H1 (cell line): ENCODE measurements around the gene POLH. TPM values are rescaled to one million over a fixed set of nuclear protein-coding genes. Genes with fewer than 3 reads are reported as not detected.

ENCODE experiments used
- CTCF ChIA-PET: fragments of 300-600 bp; sonication (Branson Sonifier 250); formaldehyde crosslinking; loops from one replicate; lab custom pipeline; 2021; ENCODE audit not compliant: partially characterized antibody; lab: Charles Lee
- POLR2A ChIA-PET: fragments of 300-600 bp; sonication (Branson Sonifier 250); formaldehyde crosslinking; loops from one replicate; lab custom pipeline; 2021; ENCODE audit warnings: inconsistent platforms; ENCODE audit not compliant: partially characterized antibody; lab: Charles Lee
- DNase-seq, 2 experiments: peaks; one replicate each; pipeline versions ENCODE4 v3.0.0 to v3.0.0-alpha.2; 2010 to 2022; ENCODE audit warnings: low spot score in 2 of 2, low read depth in 1 of 2, mixed read lengths in 1 of 2
- FAIRE-seq: peaks from 2 replicates; lab custom pipeline; 2011; peaks lifted over from hg19 to GRCh38; lab: Jason Lieb, UNC
- H2AFZ ChIP-seq: 2 replicates; pipeline ENCODE4 v1.8.1; 2012; ENCODE audit warnings: low read length, inconsistent platforms
- H2AK5ac ChIP-seq: 2 replicates; pipeline ENCODE4 v1.6.1; 2013; ENCODE audit warnings: low read depth, low read length
- H2BK120ac ChIP-seq: replicated peaks from 2 replicates; pipeline ENCODE3; 2013; ENCODE audit warnings: low read depth, low read length, inconsistent platforms
- H2BK12ac ChIP-seq: 2 replicates; pipeline ENCODE4 v1.6.1; 2013; ENCODE audit warnings: low read depth, low read length
- H2BK15ac ChIP-seq: 2 replicates; pipeline ENCODE4 v1.6.1; 2013; ENCODE audit warnings: low read length
- H2BK20ac ChIP-seq: 2 replicates; pipeline ENCODE4 v1.6.1; 2013; ENCODE audit warnings: low read length
- H2BK5ac ChIP-seq: 2 replicates; pipeline ENCODE4 v1.6.1; 2013; ENCODE audit warnings: low read depth, low read length
- H3K14ac ChIP-seq: 2 replicates; pipeline ENCODE4 v1.6.1; 2013; ENCODE audit warnings: inconsistent platforms; ENCODE audit not compliant: insufficient read length
- H3K18ac ChIP-seq: 2 replicates; pipeline ENCODE4 v1.6.1; 2013; ENCODE audit warnings: low read length; ENCODE audit errors: extremely low read depth
- H3K23ac ChIP-seq: 2 replicates; pipeline ENCODE4 v1.6.1; 2013; ENCODE audit warnings: inconsistent platforms; ENCODE audit not compliant: insufficient read length
- H3K23me2 ChIP-seq: 2 replicates; pipeline ENCODE4 v1.6.1; 2013; ENCODE audit warnings: low read depth, low read length
- H3K27ac ChIP-seq: 2 replicates; pipeline ENCODE4 v1.6.1; 2011; ENCODE audit warnings: low read depth, low read length, inconsistent platforms
- H3K27me3 ChIP-seq, 4 experiments: replicated peaks in 1 of 4; 1 replicate in 1 of 4; 2 replicates in 3 of 4; pipeline versions ENCODE4 v1.6.1 to v1.8.1; 2011 to 2013; ENCODE audit warnings: low read length in 3 of 4, mild to moderate bottlenecking in 3 of 4, inconsistent platforms in 2 of 4, mixed read lengths in 2 of 4, moderate library complexity in 1 of 4; ENCODE audit not compliant: control insufficient read depth in 3 of 4, insufficient read depth in 3 of 4; ENCODE audit errors: extremely low read depth in 1 of 4
- H3K36me3 ChIP-seq, 4 experiments: 2 replicates each; pipeline versions ENCODE4 v1.6.1 to v1.8.1; 2011 to 2013; ENCODE audit warnings: mild to moderate bottlenecking in 4 of 4, low read length in 3 of 4, moderate library complexity in 2 of 4, control low read depth in 1 of 4, inconsistent platforms in 1 of 4; ENCODE audit not compliant: insufficient read depth in 4 of 4, control insufficient read depth in 2 of 4
- H3K4ac ChIP-seq: replicated peaks from 2 replicates; pipeline ENCODE3; 2013; ENCODE audit warnings: low read length, low read depth, mixed read lengths, inconsistent platforms; ENCODE audit not compliant: insufficient read length
- H3K4me1 ChIP-seq, 4 experiments: replicated peaks in 1 of 4; 1 replicate in 1 of 4; 2 replicates in 3 of 4; pipeline versions ENCODE4 v1.6.1 to v1.8.1; 2011 to 2013; ENCODE audit warnings: low read length in 3 of 4, inconsistent platforms in 2 of 4, mixed read lengths in 1 of 4; ENCODE audit not compliant: insufficient read depth in 4 of 4, control insufficient read depth in 3 of 4
- H3K4me2 ChIP-seq, 2 experiments: 2 replicates each; pipeline versions ENCODE4 v1.6.1 to v1.8.1; 2011 to 2013; ENCODE audit warnings: low read depth in 2 of 2, low read length in 2 of 2, control low read depth in 1 of 2, inconsistent platforms in 1 of 2, mild to moderate bottlenecking in 1 of 2; ENCODE audit not compliant: insufficient read depth in 1 of 2
- H3K4me3 ChIP-seq, 4 experiments: fragments of 200-600, 300-600 bp in 1 of 4; sonication (generic), shearing (Covaris generic), sonication (Bioruptor Twin) in 1 of 4; 2 replicates each; pipeline versions ENCODE4 v1.5.1 to v1.8.1; 2011 to 2016; ENCODE audit warnings: low read length in 4 of 4, low read depth in 3 of 4, control low read depth in 2 of 4, inconsistent platforms in 2 of 4, mild to moderate bottlenecking in 2 of 4, mixed read lengths in 1 of 4, moderate library complexity in 1 of 4; ENCODE audit not compliant: insufficient read depth in 2 of 4; ENCODE audit errors: extremely low read depth in 1 of 4
- H3K56ac ChIP-seq: replicated peaks from 2 replicates; pipeline ENCODE3; 2013; ENCODE audit warnings: low read depth, mild to moderate bottlenecking, mixed read lengths, low read length, inconsistent platforms; ENCODE audit not compliant: insufficient read length
- H3K79me1 ChIP-seq: 2 replicates; pipeline ENCODE4 v1.6.1; 2013; ENCODE audit warnings: low read depth, low read length, control low read depth
- H3K79me2 ChIP-seq, 2 experiments: 2 replicates each; pipeline versions ENCODE4 v1.6.1 to v1.8.1; 2012 to 2013; ENCODE audit warnings: low read length in 2 of 2, mild to moderate bottlenecking in 2 of 2, inconsistent platforms in 1 of 2; ENCODE audit not compliant: insufficient read depth in 2 of 2, control insufficient read depth in 1 of 2
- H3K9ac ChIP-seq, 4 experiments: replicated peaks in 1 of 4; 1 replicate in 1 of 4; 2 replicates in 3 of 4; pipeline versions ENCODE4 v1.6.1 to v1.8.1; 2011 to 2013; ENCODE audit warnings: low read depth in 3 of 4, low read length in 3 of 4, control low read depth in 2 of 4, mild to moderate bottlenecking in 2 of 4, moderate library complexity in 2 of 4, inconsistent platforms in 1 of 4; ENCODE audit errors: extremely low read depth in 1 of 4
- H3K9me3 ChIP-seq, 2 experiments: 2 replicates each; pipeline versions ENCODE4 v1.6.1 to v1.8.1; 2012 to 2013; ENCODE audit warnings: mild to moderate bottlenecking in 2 of 2, moderate library complexity in 2 of 2, control low read depth in 1 of 2, inconsistent platforms in 1 of 2, low read depth in 1 of 2, low read length in 1 of 2, mixed read lengths in 1 of 2; ENCODE audit not compliant: insufficient read depth in 2 of 2
- H4K20me1 ChIP-seq, 2 experiments: replicated peaks in 1 of 2; 2 replicates each; pipeline versions ENCODE3 to v1.8.1; 2011 to 2013; ENCODE audit warnings: inconsistent platforms in 2 of 2, low read length in 2 of 2, mild to moderate bottlenecking in 1 of 2; ENCODE audit not compliant: insufficient read depth in 2 of 2, control insufficient read depth in 1 of 2
- H4K5ac ChIP-seq: 2 replicates; pipeline ENCODE4 v1.6.1; 2013; ENCODE audit warnings: low read length, low read depth, mixed read lengths, inconsistent platforms; ENCODE audit not compliant: insufficient read length
- H4K8ac ChIP-seq: 2 replicates; pipeline ENCODE4 v1.8.0; 2013; ENCODE audit warnings: mild to moderate bottlenecking, moderate library complexity, low read length, inconsistent platforms; ENCODE audit not compliant: insufficient read depth; ENCODE audit errors: extremely low read depth
- H4K91ac ChIP-seq: replicated peaks from 2 replicates; pipeline ENCODE3; 2013; ENCODE audit warnings: low read length, mixed read lengths, inconsistent platforms; ENCODE audit not compliant: insufficient read length
- CBX5 ChIP-seq: fragments of 300-800, 300-1000 bp; sonication (generic); IDR thresholded peaks from 2 replicates; pipeline ENCODE4 v1.7.1; 2016; ENCODE audit warnings: antibody characterized with exemption, low read length, low read depth
- EP300 ChIP-seq, 2 experiments: IDR thresholded peaks; 1 replicate in 1 of 2; 2 replicates in 1 of 2; pipeline ENCODE4 v1.6.1; 2011 to 2012; ENCODE audit warnings: low read depth in 2 of 2, low read length in 2 of 2, mild to moderate bottlenecking in 2 of 2, borderline replicate concordance in 1 of 2, inconsistent platforms in 1 of 2, moderate library complexity in 1 of 2
- EZH2 ChIP-seq: fragments of 200-600 bp; sonication (generic); IDR thresholded peaks from 2 replicates; pipeline ENCODE4 v1.7.1; 2012; ENCODE audit warnings: low read depth, mild to moderate bottlenecking, moderate library complexity, low read length, inconsistent platforms; ENCODE audit not compliant: severe bottlenecking
- FOSL1 ChIP-seq: IDR thresholded peaks from 2 replicates; pipeline ENCODE4 v1.6.1; 2011; ENCODE audit warnings: mild to moderate bottlenecking, low read depth, low read length, moderate library complexity; ENCODE audit not compliant: insufficient read depth
- RXRA ChIP-seq: IDR thresholded peaks from 2 replicates; pipeline ENCODE4 v1.6.1; 2011; ENCODE audit warnings: low read depth, mild to moderate bottlenecking, low read length, moderate library complexity; ENCODE audit not compliant: insufficient read depth
- SIX5 ChIP-seq: IDR thresholded peaks from 2 replicates; pipeline ENCODE4 v1.6.1; 2011; ENCODE audit warnings: mild to moderate bottlenecking, low read depth, low read length
- SUZ12 ChIP-seq: fragments of 200-600 bp; sonication (generic); IDR thresholded peaks from 2 replicates; pipeline ENCODE4 v1.6.1; 2012; ENCODE audit warnings: mild to moderate bottlenecking, inconsistent platforms, low read length, moderate library complexity, mixed read lengths
- TAF1 ChIP-seq: IDR thresholded peaks from 2 replicates; pipeline ENCODE4 v1.6.1; 2011; ENCODE audit warnings: mild to moderate bottlenecking, low read depth, low read length
- TCF12 ChIP-seq: IDR thresholded peaks from 2 replicates; pipeline ENCODE4 v1.6.1; 2011; ENCODE audit warnings: low read depth, mild to moderate bottlenecking, low read length
- TEAD4 ChIP-seq: IDR thresholded peaks from 2 replicates; pipeline ENCODE4 v1.6.1; 2012; ENCODE audit warnings: low read depth, low read length, inconsistent platforms, mixed read lengths
- WGBS, 2 experiments: shearing (Covaris generic) in 1 of 2; methylation state at CpG; one replicate each; pipeline versions ENCODE4 v1.1.6 to v1.1.7; 2013 to 2015; ENCODE audit warnings: low lambda C conversion rate in 2 of 2, mixed read lengths in 2 of 2, inconsistent platforms in 1 of 2, low coverage in 1 of 2, missing lambda C conversion rate in 1 of 2; ENCODE audit not compliant: insufficient replicate concordance in 2 of 2, insufficient coverage in 1 of 2, insufficient read length in 1 of 2; ENCODE audit errors: extremely low coverage in 1 of 2, missing lambda C conversion rate in 1 of 2; 5-methylcytosine and 5-hydroxymethylcytosine counted together
- polyA plus RNA-seq, 7 experiments: library from polyadenylated mRNA; depleted of rRNA in 3 of 7; stranded (reverse) in 5 of 7; unstranded in 2 of 7; fragments of >200 nt in 5 of 7; fragments of 200-250 nt in 2 of 7; gene quantifications; 1 replicate in 5 of 7; 2 replicates in 1 of 7; 4 replicates in 1 of 7; pipeline versions ENCODE4 v1.2.1 to v1.2.3, GENCODE V29; 2011 to 2013; ENCODE audit warnings: missing spikeins in 2 of 7, mixed read lengths in 2 of 7
- total RNA-seq: library from RNA; stranded (reverse); fragmentation: NEBNext Ultra II Directional; extraction: Animal tissue kit (Norgen Biotek cat#: 25700); gene quantifications from 2 replicates; pipeline ENCODE4 v1.2.1, GENCODE V29; 2021

Gene POLH
- total and polyA plus RNA-seq, 2 of the 8 experiments (the other 6 are each of a cell fraction or from before 2014, with no cell fraction given) = 5.8 to 12.4 TPM

DNA sequence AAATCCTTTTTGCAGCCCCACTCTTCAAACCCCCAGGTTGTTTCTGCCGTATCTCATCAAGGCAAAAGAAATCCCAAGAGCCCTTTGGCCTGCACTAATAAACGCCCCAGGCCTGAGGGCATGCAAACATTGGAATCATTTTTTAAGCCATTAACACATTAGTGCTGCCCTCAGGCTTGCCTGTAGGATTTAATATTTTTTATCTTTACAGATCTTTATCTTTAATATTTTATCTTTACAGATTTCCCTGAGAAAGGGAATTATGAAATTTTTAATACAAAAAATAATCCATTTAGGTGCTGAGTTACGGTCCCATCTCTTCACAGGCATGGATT, 38.4 kb downstream of the POLH start:
- no peak overlapping the region for H3K4me2 ChIP-seq
- H3K36me3 ChIP-seq = peaks cover 3 to 13% (median 7%) of the 10 kb centered on the region in 4 experiments; a peak in 6 of 8 replicates
- no peak overlapping the region for H4K91ac ChIP-seq
- H2BK15ac ChIP-seq = no peak overlapping the region
- H3K4ac ChIP-seq = no peak overlapping the region
- peaks cover 0 to 1% of the 10 kb centered on the region in 2 experiments for H4K20me1 ChIP-seq
- no peak overlapping the region for H2BK12ac ChIP-seq
- H3K79me1 ChIP-seq = no peaks in the 10 kb centered on the region
- H4K8ac ChIP-seq = no peak overlapping the region
- H3K9ac ChIP-seq = no peak overlapping the region
- WGBS, 2 experiments = 87% methylated on average over 3 of the region's 3 CpGs; no CpG with 5 or more reads in 1 of the 2 experiments
- POLR2A ChIA-PET = interaction anchor here (0.7 to 2.7 kb wide), 4 partner anchors 9 to 50 kb away, joined by 3 to 17 read pairs (median 4); partner anchors contain the start of gene GTPBP2
- no peak overlapping the region for H3K18ac ChIP-seq
- H3K23me2 ChIP-seq = no peaks in the 10 kb centered on the region
- no peak overlapping the region for H2BK5ac ChIP-seq
- H2BK20ac ChIP-seq = no peak overlapping the region
- no peak overlapping the region for H2BK120ac ChIP-seq
- TF ChIP-seq EP300 (IDR thresholded peaks at IDR 0.05; ENCODE audit: borderline replicate concordance in 1 of 2, low read depth in 2 of 2, low read length in 2 of 2) = no peak
- TF ChIP-seq TCF12 = no peak
- no peak for TF ChIP-seq SIX5
- no peak for TF ChIP-seq FOSL1
- TF ChIP-seq RXRA = no peak
- TF ChIP-seq CBX5 = no peak
- no peak for TF ChIP-seq TEAD4
- no peak for TF ChIP-seq EZH2
- no peak for TF ChIP-seq SUZ12
- no peak for TF ChIP-seq TAF1
- TF ChIP-seq, all 59 proteins: peak for 0
- Histone ChIP-seq H4K5ac (no peak overlapping the region), H3K23ac (no peak overlapping the region), H3K4me3 (no peak overlapping the region), H3K27me3 (no peaks in the 10 kb centered on the region), H3K14ac (no peak overlapping the region), H2AK5ac (no peak overlapping the region), H3K9me3 (no peaks in the 10 kb centered on the region), H3K4me1 (no peaks in the 10 kb centered on the region), H3K79me2 (no peaks in the 10 kb centered on the region), H2AFZ (no peak overlapping the region), H3K56ac (no peak overlapping the region), H3K27ac (no peak overlapping the region)
- no peak for FAIRE-seq
- CTCF ChIA-PET = interaction anchor here (1.0 to 1.4 kb wide), 2 partner anchors 9 to 17 kb away, joined by 3 read pairs; no protein-coding TSS in a partner anchor
- no peak for DNase-seq
